GM23338 (cell line): Measurements from ENCODE around the gene HVCN1. TPM values are rescaled to one million over a fixed set of nuclear protein-coding genes. Genes with fewer than 3 reads are reported as not detected.

Experiments used
- CREB1 ChIP-seq: fragments of 250-450 bp; sonication (Bioruptor Pico); IDR thresholded peaks from 2 replicates; pipeline ENCODE4 v1.5.0; 2020; ENCODE audit warnings: low read depth, mild to moderate bottlenecking, moderate library complexity
- CTCF ChIP-seq, 2 experiments: fragments of 200-600 bp in 1 of 2; sonication (generic) in 1 of 2; conservative IDR thresholded peaks; 2 replicates each; pipeline versions ENCODE4 v1.5.1 to v1.6.1; 2016 to 2017; ENCODE audit warnings: antibody characterized with exemption in 2 of 2, low read depth in 2 of 2, mild to moderate bottlenecking in 2 of 2, moderate library complexity in 1 of 2
- ETS1 ChIP-seq: IDR thresholded peaks from 2 replicates; pipeline ENCODE4 v1.6.1; 2016; ENCODE audit warnings: antibody characterized with exemption
- JUNB ChIP-seq: IDR thresholded peaks from one replicate; pipeline ENCODE4 v1.6.1; 2016; ENCODE audit warnings: antibody characterized with exemption; ENCODE audit not compliant: unreplicated experiment
- STAT1 ChIP-seq: IDR thresholded peaks from one replicate; pipeline ENCODE4 v1.6.1; 2016; ENCODE audit warnings: antibody characterized with exemption; ENCODE audit not compliant: unreplicated experiment
- ZNF114 ChIP-seq: fragments of 250-450 bp; sonication (Bioruptor Pico); IDR thresholded peaks from 2 replicates; pipeline ENCODE4 v1.5.0; 2020; ENCODE audit warnings: mild to moderate bottlenecking, moderate library complexity
- ZNF331 ChIP-seq: fragments of 250-450 bp; sonication (Bioruptor Pico); IDR thresholded peaks from 2 replicates; pipeline ENCODE4 v1.5.0; 2020; ENCODE audit warnings: low read depth, mild to moderate bottlenecking, moderate library complexity
- ZNF462 ChIP-seq: fragments of 250-450 bp; sonication (Bioruptor Pico); IDR thresholded peaks from 2 replicates; pipeline ENCODE4 v1.5.0; 2020; ENCODE audit warnings: mild to moderate bottlenecking, moderate library complexity
- polyA plus RNA-seq: library from polyadenylated mRNA; unstranded; fragments of >200 nt; fragmentation: Nextera tagmentation; extraction: Ambion mirVana; gene quantifications from 2 replicates; pipeline ENCODE4 v1.2.1, GENCODE V29; 2016
- total RNA-seq: library from RNA; depleted of rRNA; stranded (reverse); fragments of >200 nt; shearing (Covaris generic); gene quantifications from 2 replicates; pipeline ENCODE4 v1.2.3, GENCODE V29; 2014

Gene HVCN1
- total and polyA plus RNA-seq, 2 experiments from 2014 or later: 10.4 to 10.7 TPM

GRCh38 chr12:110669193-110669502 is 19.8 kb downstream of the HVCN1 start (continued):
- TF ChIP-seq ZNF462 (CRISPR knock-in tag) (no peak), JUNB (no peak), CREB1 (CRISPR knock-in tag) (no peak), ZNF331 (CRISPR knock-in tag) (no peak), STAT1 (no peak), ZNF114 (CRISPR knock-in tag) (no peak), ETS1 (no peak), CTCF (conservative IDR thresholded peaks at IDR 0.05; ENCODE audit: low read depth in 2 of 2) (no peak)
